GM19351 (cell line): ENCODE data around the gene TMEM126A.

Source experiments
- ATAC-seq: cut with Tn5 transposase; IDR thresholded peaks from one replicate; pipeline ENCODE4 v1.9.1; 2021; ENCODE audit warnings: mild to moderate bottlenecking, moderate library complexity; ENCODE audit not compliant: unreplicated experiment

The TMEM126A gene

DNA sequence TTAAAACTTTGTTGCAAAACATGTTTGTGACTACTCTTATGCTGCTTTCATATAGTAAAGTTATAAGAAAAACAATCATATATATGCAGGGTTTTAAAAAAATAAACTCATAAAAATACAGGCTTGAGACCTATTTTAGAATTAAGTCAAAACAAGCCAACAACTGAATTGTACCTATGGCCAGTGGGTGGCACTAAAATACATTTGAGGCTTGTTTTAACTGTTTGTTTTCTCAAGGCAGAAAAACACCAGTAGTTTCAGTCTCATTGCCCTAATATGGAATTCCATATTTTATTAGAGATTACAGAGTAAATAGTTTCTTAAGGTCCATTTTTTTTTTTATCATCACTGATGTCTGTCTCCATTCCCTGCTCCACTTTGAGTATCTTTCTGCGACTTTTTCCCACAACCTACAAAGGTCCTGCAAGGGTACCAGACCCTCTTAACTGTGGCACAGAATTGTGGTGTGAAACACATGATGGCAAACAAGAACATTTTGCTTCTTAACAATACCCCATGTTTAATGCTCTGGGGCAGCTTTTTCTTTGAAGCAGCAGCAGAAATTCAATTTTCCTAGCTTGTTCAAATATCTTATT is 46.7 kb downstream of the TMEM126A start:
- peak; percentile 55 for ATAC-seq

DNA sequence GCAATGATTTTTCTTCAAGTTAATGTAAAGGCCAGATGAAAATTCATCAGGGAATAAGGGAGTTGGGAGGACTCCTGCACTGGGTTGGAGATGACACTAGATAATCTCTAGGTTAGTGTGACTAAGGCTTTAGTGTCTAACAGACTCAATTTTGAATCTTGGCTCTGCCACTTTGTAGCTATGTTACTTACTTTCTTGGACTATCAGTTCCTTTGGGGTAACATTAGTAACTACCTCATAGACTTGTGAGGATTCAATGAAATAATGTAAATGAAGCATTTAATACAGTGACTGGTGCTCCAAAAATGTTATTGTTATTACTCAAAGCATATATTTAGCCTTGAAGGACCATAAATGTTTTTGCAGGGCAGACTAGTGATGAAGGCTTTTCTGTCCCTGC is 47.8 kb downstream of the TMEM126A start:
- no peak for ATAC-seq

DNA sequence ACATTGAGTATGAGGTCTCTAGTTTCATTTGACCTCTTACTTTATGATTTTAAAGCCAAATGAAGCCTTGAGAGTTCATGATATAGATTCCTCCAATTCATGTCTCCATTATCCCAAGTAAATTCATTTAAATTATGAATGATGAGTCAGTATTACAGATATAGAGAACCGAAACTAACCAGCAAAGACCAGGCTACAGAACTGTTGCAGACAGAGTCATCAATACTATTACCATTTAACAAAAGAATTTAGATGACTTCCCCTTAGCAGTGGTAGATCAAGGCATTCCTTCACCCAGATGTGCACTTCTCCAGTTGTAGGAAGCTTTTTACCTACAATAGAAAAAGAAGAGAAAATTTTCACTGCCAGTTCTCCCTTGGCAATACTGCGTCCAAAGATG is 50.0 kb downstream of the TMEM126A start:
- no peak for ATAC-seq

- ATAC-seq = no peak
These were observed 50.4 kb downstream of the TMEM126A start for GRCh38 chr11:85698195-85698594.

DNA sequence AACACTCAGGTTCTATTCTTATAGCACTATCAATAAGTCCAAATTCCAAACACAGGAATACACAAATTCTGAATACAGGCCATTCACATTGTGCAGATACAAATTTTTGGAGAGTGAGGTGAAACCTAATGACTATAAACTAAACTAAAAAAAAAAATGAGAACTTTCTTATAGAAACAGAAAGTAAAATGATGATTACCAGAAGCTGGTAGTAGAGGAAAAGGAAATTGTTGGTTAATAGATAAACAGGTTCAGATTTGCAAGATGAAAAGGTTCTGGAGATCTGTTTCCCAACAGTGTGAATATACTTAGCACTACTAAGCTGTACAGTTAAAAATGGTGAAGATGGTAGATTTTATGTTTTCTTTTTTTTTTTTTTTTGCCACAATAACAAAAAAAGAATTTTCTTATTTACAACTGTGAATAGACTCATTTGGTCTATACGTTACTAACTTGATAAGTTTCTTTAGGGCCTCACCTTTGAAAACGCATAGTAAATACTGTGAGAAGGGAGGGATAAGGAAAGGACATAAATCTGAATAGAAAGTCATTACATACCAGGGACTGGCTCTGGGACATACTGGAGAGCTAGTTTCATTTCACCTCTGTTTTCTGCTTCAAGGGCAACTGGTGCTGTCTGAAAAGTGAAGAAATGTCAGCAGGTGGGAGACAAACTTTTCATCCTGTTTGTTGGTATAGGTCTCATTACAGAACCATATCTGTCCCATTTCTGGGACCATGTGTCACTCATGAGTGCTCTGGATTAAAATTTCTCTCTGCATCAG is 52.4 kb downstream of the TMEM126A start:
- peak; percentile 85 for ATAC-seq

- ATAC-seq = no peak
These were observed 57.2 kb downstream of the TMEM126A start for GRCh38 chr11:85704967-85705366.

DNA sequence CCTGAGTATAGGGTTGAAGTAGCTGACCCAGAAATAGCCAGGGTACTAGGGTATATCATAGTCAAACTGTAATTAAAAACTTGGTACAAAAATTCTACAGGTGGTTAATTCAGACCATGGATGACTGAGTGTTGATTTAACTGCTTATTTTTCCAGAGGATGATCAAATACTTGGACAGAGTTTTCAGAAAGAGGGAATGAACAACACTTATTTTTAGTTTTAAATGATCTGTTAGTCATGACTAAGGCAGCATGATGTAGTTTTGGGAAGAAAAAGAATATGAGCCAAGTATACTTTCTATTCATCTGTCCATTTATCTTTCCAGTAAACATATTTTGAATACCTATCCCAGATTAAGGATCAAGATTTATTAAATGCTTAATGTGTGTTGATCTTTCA is 58.0 kb downstream of the TMEM126A start:
- no peak for ATAC-seq
